VCaP (cell line): ENCODE results near the gene CCL27.

Experiments
- H3K27ac ChIP-seq: fragments of 450-650 bp; 2 replicates; pipeline ENCODE4 v1.5.1; 2017
- CTCF ChIP-seq: fragments of 450-650 bp; conservative IDR thresholded peaks from 2 replicates; pipeline ENCODE4 v1.5.1; 2017; ENCODE audit warnings: mild to moderate bottlenecking, moderate library complexity

CCL27 gene

GRCh38 chr9:34662526-34663302, at the start of gene CCL27:
TSS of gene CCL27 (minus strand) at chr9:34662657. CDS start at chr9:34662633, 24 bp downstream.
- TF ChIP-seq CTCF: no peak
- H3K27ac ChIP-seq: no peak within 1 kb of the TSS

GRCh38 chr9:34712140-34712539, 49.7 kb upstream of the CCL27 start:
- TF ChIP-seq CTCF: no peak
- no peak overlapping the region for H3K27ac ChIP-seq

GRCh38 chr9:34710023-34710422, 47.6 kb upstream of the CCL27 start, which contains the start of gene CCL21:
TSS of gene CCL21 (minus strand) at chr9:34710136. CDS start at chr9:34710066, 70 bp downstream.
- no peak for TF ChIP-seq CTCF
- H3K27ac ChIP-seq: no peak within 1 kb of the TSS

- no peak overlapping the region for H3K27ac ChIP-seq
- TF ChIP-seq CTCF: no peak
These were observed 46.9 kb upstream of the CCL27 start for GRCh38 chr9:34709196-34709978.

GRCh38 chr9:34707130-34707529, 44.7 kb upstream of the CCL27 start:
- TF ChIP-seq CTCF: no peak
- H3K27ac ChIP-seq: no peak overlapping the region

- peak overlapping the region; percentile 25; the same call in 1 of the 2 replicates for H3K27ac ChIP-seq
- peak; percentile 88 for TF ChIP-seq CTCF
These were observed 39.6 kb upstream of the CCL27 start for GRCh38 chr9:34701769-34702736.
